Hippocampal formation (tissue), 2 donors: ENCODE data around the gene SCARB1.

Experiments used
- DNase-seq, 2 donors: peaks; one replicate each; lab custom pipeline; 2025; lab: John Stamatoyannopoulos, UW

The SCARB1 gene

GRCh38 chr12:124864326-124864752 lies 675 bp upstream of the SCARB1 start:
- no peak for DNase-seq

DNA sequence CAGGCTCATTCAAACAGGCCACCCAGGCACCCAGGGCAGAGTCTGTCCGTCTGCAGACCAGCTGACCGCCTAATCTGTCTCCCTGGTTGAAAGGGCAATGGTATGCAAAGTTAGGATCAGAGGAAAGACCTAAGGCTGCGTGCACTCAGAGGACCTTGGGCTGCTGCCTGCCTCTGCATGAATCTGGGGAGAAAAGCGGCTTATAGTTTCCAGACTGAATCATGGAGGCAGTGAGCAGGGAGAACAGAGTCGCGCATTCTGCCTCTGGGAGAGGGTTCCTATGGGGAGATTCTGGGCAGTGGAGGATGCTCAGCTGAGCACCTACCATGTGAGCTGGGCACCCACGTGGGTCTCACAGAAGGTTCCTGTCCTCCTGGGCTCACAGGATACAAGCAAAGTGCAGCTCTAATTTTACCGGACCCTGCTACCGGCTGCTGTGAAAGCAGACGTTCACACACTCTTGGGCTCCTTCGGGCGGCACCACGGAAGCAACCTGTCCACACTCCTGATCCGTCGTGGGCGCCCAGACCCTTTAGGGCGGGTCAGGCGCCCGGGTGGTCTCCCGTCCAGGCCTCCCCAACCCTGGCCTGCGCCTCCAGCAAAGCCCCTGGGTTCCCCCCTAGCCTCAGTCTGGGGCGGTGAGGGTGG lies 772 bp downstream of the SCARB1 start:
- peak; percentile 44 to 48 for DNase-seq

DNA sequence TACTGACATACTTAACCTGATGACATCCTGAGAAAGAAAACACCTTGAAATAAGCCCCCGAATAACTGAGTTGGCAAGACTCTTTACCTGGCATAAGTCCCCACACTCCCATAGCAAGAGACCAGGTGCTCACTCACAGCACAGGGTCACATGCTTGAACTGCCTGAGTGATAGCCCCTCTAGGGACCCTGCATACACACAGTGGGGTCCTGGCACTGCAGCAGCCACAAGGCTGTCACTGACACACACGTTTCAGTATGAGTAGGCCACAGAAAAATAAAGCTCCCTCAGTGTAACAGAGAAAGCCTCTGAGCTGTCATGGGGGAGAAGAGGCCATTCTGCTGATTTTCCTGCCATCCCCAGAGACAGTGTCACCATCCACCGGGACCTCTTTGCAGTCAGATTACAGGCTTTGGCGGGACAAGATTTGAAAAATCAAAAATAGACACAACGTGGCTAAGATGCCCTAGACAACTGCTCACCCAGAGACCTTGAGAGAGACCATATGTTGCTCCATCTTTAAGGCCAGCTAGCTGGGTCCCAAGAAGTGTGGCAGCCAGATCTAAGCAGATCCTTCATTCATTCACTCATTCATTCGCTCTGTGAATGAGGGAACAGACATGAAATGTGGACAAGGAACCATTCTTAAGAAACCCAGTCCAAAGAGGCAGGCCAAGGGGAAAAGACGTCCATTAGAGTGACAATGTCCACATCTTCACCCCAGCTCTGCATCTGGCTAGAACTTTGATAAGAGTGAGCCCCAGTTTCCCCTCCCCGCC lies 1.6 kb downstream of the SCARB1 start:
- DNase-seq = no peak

DNA sequence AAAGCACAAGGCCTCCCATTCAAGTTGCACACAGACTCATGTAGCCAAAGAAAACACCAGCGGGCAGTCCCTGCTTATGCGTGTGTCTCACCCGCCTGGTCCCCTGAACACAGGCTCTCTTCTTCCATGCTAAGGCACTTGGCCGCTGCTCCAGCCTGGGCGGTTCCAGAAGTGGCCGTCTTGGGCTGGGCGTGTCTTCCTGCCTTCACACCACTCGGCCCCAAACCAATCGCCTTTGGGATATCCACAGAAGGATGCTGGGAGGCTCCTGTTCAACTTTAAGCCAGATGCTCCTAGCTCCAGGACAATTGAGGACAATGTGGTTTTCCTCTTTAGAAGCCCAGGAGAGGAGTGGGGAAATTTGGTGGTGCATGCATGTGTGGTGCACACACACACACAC lies 2.2 kb downstream of the SCARB1 start:
- DNase-seq = peak; percentile 75 to 79

DNA sequence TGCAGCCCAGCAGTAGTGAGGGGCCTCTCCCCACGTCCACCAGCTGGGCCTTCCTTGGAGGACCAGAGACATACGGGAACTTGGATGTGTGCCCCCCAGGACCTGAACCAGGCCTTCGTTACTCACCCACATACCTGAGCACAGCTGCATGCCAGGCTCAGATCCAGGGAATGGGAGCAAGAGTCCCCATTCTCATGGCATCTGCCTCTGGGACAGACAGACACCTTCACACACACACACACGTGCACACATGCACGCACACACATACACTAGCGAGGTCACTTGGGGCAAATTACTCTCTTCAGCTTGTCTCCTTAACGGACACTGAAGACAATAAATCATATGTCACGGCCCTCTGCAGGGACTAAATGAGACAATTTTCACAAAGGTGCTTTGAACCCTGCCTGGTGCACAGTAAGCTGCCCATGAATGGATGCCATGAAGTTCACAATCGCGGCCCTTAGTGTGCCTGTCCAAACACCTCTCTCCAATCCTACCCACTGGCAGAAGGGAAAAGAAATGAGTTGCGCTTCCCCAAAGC lies 5.7 kb downstream of the SCARB1 start:
- no peak for DNase-seq

- no peak for DNase-seq
Measured at GRCh38 chr12:124856842-124857178, 6.9 kb downstream of the SCARB1 start.

DNA sequence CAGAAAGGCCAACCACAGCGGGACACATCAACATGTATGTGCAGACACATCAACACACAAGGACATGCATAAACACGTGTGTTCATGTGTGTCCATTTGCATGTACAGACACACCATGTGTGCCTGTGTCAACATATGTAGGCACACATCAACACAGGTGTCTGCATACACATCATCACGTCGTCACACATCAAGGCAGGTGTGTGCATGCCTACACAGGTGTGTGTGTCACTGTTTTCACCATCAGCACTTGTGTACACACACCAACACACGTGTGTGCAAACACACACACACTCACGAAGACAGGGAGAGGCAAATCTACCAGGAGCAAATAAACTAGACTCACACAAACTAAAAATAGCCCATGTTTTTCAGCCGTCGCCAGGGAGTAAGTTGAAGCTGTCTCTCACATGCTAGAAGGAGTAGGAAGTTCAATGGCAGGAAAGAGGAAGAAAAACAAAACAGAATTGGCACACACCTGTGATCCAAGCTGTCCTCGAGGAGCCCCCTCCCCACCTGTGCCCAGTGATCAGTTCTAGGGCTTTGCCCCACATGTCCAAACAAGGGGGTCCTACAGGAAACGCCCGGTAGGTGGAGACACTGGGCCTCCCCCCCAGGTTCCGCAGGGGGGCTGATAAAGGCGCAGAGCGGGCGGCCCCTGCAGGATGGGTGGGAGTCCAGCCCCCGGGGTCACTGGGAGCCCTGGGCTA lies 7.4 kb downstream of the SCARB1 start:
- DNase-seq = no peak

GRCh38 chr12:124855275-124855957 lies 8.2 kb downstream of the SCARB1 start:
- DNase-seq = no peak

GRCh38 chr12:124854637-124855184 lies 9.0 kb downstream of the SCARB1 start:
- no peak for DNase-seq

DNA sequence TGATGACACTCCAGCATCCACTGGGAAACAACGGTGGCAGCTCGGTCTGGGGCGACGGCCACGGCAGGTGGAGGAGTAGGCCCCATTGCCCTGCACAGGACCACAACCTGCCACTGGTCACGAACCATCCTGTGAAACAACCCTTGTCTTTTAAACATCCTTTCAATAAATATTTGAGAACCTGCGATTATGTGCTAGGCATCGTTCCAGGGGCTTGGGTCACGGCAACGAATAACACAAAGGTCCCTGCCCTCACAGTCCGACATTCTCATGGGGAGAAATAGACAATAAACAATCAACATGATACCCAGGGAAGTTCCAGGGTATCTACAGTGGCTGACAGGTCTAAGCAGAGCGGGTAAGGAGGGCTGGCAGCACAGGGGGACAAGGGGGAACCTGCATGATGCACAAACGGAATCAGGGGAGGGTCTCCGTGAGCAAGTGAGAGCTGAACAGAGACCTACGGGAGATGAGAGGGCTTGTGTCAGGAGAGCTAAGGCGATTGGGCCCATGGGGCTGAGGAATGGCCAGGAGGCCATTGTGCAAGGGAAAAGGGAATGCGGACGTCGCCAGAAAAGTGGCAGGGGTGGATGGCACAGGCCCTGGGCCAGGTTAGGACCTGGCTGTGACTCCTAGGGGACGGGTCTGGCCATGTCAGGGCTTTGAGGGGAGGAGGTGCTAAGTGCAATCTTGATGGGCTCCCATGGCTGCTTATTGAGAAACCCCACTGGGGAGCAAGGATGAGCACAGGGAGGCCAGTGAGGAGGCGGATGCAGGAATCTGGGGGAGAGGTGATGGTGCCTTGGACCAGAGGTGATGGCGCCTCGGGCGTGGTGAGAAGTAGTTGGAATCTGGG lies 9.7 kb downstream of the SCARB1 start:
- no peak for DNase-seq

DNA sequence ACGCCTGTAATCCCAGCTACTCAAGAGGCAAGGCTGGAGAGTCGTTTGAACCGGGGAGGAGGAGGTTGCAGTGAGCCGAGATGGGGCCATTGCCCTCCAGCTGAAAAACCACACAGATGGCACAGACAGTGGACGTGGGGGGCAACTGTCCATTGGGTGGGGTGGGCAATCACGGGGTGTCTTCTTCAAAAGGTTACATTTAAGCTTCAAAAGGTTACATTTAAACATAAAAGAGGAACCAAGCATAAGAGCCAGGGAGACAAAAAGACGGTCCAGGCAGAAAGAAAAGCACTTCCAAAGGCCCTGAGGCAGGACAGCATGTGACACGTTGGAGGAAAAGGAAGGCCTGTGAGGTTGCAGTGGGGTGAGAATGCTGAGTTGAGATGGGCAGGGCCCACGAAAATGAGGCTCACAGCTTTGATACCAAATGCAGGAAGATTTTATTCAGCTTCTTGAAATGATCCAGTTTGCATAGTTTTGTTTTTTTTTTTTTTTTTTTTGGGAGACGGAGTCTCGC lies 10.7 kb downstream of the SCARB1 start:
- DNase-seq = no peak

GRCh38 chr12:124852329-124852831 lies 11.3 kb downstream of the SCARB1 start:
- peak in 1 of 2 donors; percentile 46 for DNase-seq

GRCh38 chr12:124851342-124851741 lies 12.3 kb downstream of the SCARB1 start:
- DNase-seq = no peak

DNA sequence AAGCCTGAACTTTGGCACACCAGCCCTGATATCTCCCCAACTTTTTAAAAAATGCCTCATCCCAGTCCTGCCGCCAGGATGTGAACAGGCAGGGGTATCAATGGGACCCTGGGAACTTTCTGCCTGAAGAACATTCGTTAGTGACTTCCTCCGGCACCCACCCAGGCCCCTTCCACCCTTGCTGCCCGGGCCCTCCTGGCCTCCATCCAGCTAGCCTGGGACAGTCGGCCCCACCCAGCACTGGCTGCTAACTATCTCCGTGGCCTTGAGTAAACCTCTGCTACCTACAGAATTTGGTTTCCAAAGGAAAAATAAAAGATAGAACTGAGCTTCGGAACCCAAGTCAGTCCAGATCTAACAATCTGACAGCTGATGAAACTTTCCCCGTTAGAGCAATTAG lies 14.3 kb downstream of the SCARB1 start:
- DNase-seq = no peak

DNA sequence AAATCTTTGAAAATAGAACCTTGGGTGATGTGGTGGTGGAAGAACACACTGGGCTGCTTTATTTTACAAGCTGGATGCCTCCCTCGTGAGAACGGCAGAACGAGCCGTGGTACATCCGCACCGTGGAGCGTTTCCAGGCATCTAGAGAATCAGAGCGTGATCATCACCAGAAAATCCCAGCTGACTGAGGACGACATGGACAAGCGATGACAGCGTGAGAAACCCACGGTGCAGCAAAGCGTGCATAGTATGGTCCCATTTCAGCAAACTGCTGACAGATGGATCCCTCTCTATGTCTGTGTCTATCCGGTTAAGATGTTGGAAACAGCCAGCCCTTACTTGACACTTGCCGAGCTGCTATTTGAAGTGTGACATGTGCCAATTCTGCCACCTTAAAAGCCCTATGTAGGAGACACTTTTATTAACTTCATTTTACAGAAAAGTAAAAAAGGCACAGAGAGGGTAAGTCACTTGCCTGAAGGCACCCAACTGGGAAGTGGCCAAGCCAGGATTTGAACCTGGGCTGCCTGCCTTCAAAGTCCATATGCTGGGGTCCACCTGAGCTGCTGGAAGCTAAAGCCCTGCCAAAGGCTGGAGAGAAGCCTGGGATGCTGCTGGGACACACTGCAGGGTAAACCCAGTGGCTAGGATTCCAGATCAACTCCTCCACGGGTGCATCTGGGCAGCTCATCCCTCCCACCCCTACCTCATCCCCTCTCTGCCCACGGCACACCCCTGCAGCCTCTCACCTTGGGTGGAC lies 14.9 kb downstream of the SCARB1 start:
- peak in 1 of 2 donors; percentile 32 for DNase-seq

DNA sequence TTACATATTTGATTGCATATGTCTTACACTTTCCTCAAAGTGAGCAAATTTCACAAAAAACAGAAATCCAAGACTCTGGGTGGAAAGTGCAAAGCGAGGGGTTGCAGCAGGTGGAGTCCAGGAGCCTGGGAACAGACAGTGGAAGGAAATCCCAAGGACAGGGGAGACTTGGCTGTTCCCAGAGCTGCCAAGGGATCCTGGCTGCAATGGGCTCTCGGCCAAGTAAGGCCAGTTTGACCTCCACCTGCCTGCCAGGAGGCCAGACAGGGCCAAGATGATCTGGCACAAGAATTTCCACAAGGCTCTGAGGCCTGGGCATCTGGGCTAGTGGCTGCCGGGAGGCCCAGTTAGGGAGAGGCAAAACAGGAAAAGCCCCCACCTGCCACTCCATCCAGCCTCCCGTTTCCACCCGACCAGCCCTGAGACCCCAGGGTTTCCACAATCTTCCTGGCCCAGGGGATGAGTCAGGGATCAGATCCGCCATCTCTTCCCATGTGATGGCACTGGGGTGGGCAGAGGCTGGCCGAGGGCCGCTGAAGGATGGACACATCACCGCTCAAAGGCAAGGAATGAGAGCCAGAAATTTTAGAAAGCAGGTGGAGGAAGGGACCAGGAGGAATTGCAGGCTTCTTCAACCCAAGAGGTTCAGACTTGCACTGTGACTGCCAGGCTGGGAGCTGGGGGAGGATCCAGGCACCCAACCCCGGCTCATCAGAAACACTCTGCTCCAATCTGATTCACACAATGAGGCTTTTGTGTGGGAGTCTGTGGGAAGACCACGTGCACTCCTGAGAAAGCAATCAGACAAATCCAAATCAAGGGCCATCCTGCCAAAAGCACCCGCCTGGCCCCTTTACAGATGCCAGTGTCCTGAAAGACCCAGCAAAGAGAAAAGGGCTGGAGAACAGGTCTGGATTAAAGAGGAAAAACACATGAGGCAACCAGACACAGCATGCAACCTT lies 16.3 kb downstream of the SCARB1 start:
- peak; percentile 87 to 97 for DNase-seq

GRCh38 chr12:124844411-124845397 lies 19.0 kb downstream of the SCARB1 start:
- no peak for DNase-seq
